Hepatocyte (in vitro differentiated cells): ENCODE data around the gene SEMA3G. TPM values are rescaled to one million over a fixed set of nuclear protein-coding genes. Genes with fewer than 3 reads are reported as not detected.

Experiments
- DNase-seq: peaks from one replicate; pipeline ENCODE4 v3.0.0-alpha.2; 2016; ENCODE audit warnings: low spot score
- H2AFZ ChIP-seq: fragments of 200-600 bp; sonication (generic); 2 replicates; pipeline ENCODE4 v1.6.0; 2016; ENCODE audit warnings: antibody characterized with exemption, mild to moderate bottlenecking
- H3K27ac ChIP-seq: fragments of 200-600 bp; sonication (generic); 2 replicates; pipeline ENCODE4 v1.5.1; 2016; ENCODE audit warnings: mild to moderate bottlenecking
- H3K27me3 ChIP-seq: fragments of 200-600 bp; sonication (generic); 2 replicates; pipeline ENCODE4 v1.6.1; 2016
- H3K36me3 ChIP-seq: fragments of 200-600 bp; sonication (generic); replicated peaks from 2 replicates; pipeline ENCODE4 v1.5.1; 2016; ENCODE audit warnings: low read depth; ENCODE audit not compliant: insufficient read depth
- H3K4me1 ChIP-seq: fragments of 200-600 bp; sonication (generic); 2 replicates; pipeline ENCODE4 v1.5.1; 2016; ENCODE audit warnings: mild to moderate bottlenecking, moderate library complexity; ENCODE audit not compliant: insufficient read depth
- H3K4me2 ChIP-seq: fragments of 200-600 bp; sonication (generic); 2 replicates; pipeline ENCODE4 v1.6.0; 2016
- H3K4me3 ChIP-seq: fragments of 200-600 bp; sonication (generic); 2 replicates; pipeline ENCODE4 v1.5.1; 2016; ENCODE audit warnings: mild to moderate bottlenecking
- H3K79me2 ChIP-seq: fragments of 200-600 bp; sonication (generic); 2 replicates; pipeline ENCODE4 v1.6.0; 2017; ENCODE audit warnings: mild to moderate bottlenecking
- H3K9me2 ChIP-seq: fragments of 200-600 bp; sonication (generic); replicated peaks from 2 replicates; pipeline ENCODE4 v1.6.0; 2017; ENCODE audit warnings: mild to moderate bottlenecking; ENCODE audit not compliant: insufficient read depth
- H3K9me3 ChIP-seq: fragments of 200-600 bp; sonication (generic); 2 replicates; pipeline ENCODE4 v1.5.1; 2016; ENCODE audit warnings: low read depth, mild to moderate bottlenecking
- H4K20me1 ChIP-seq: fragments of 200-600 bp; sonication (generic); 2 replicates; pipeline ENCODE4 v1.6.0; 2016; ENCODE audit warnings: mild to moderate bottlenecking; ENCODE audit not compliant: insufficient read depth, poor library complexity, severe bottlenecking
- CTCF ChIP-seq: fragments of 200-600 bp; sonication (generic); IDR thresholded peaks from 2 replicates; pipeline ENCODE4 v1.5.1; 2016; ENCODE audit warnings: antibody characterized with exemption, mild to moderate bottlenecking; ENCODE audit not compliant: poor library complexity
- EZH2 ChIP-seq: fragments of 200-600 bp; sonication (generic); IDR thresholded peaks from 2 replicates; pipeline ENCODE4 v1.6.1; 2016; ENCODE audit warnings: antibody characterized with exemption, mild to moderate bottlenecking, borderline replicate concordance
- EZH2phosphoT487 ChIP-seq: fragments of 200-600 bp; sonication (generic); IDR thresholded peaks from one replicate; pipeline ENCODE4 v1.6.1; 2018; ENCODE audit warnings: antibody characterized with exemption, mild to moderate bottlenecking, low read depth, moderate library complexity; ENCODE audit not compliant: unreplicated experiment, severe bottlenecking
- WGBS: methylation state at CpG from one replicate; pipeline ENCODE4 v1.1.6; 2016; ENCODE audit warnings: low lambda C conversion rate; ENCODE audit errors: missing lambda C conversion rate; 5-methylcytosine and 5-hydroxymethylcytosine counted together
- polyA plus RNA-seq: library from polyadenylated mRNA; unstranded; fragments of >200 nt; fragmentation: Nextera tagmentation; extraction: Ambion mirVana; gene quantifications from 2 replicates; pipeline ENCODE4 v1.2.1, GENCODE V29; 2016
- total RNA-seq: library from RNA; depleted of rRNA; stranded (reverse); fragments of >200 nt; gene quantifications from 2 replicates; pipeline ENCODE4 v1.2.3, GENCODE V29; 2014

Gene SEMA3G
- total and polyA plus RNA-seq, 2 experiments from 2014 or later = 0.48 to 3.8 TPM

GRCh38 chr3:52481819-52482521 is 37.1 kb upstream of the SEMA3G start:
- Histone ChIP-seq H3K9me2 (no peaks in the 10 kb centered on the region), H3K79me2 (no peaks in the 10 kb centered on the region), H3K4me3 (no peak overlapping the region), H3K27me3 (no peaks in the 10 kb centered on the region), H3K36me3 (no peaks in the 10 kb centered on the region), H3K4me1 (peaks cover 20% of the 10 kb centered on the region), H4K20me1 (no peaks in the 10 kb centered on the region), H3K4me2 (no peak overlapping the region), H3K27ac (no peak overlapping the region), H2AFZ (no peak overlapping the region), H3K9me3 (no peaks in the 10 kb centered on the region)
- no peak for DNase-seq
- TF ChIP-seq EZH2phosphoT487 (no peak), CTCF (peak; percentile 41), EZH2 (no peak)
- WGBS = 89% methylated on average over 23 of the region's 23 CpGs

- 95% methylated on average over 27 of the region's 27 CpGs for WGBS
- Histone ChIP-seq H3K4me3 (no peak overlapping the region), H3K27ac (no peak overlapping the region), H3K36me3 (no peaks in the 10 kb centered on the region), H2AFZ (no peak overlapping the region), H3K9me2 (no peaks in the 10 kb centered on the region), H3K4me2 (no peak overlapping the region), H3K9me3 (no peaks in the 10 kb centered on the region), H3K27me3 (no peaks in the 10 kb centered on the region), H3K79me2 (no peaks in the 10 kb centered on the region), H3K4me1 (peaks cover 20% of the 10 kb centered on the region), H4K20me1 (no peaks in the 10 kb centered on the region)
- DNase-seq = no peak
- TF ChIP-seq CTCF = no peak
- no peak for TF ChIP-seq EZH2
- TF ChIP-seq EZH2phosphoT487 = no peak
Observed at GRCh38 chr3:52480768-52481715, 36.1 kb upstream of the SEMA3G start.

- WGBS = 96% methylated on average over 16 of the region's 16 CpGs
Observed at GRCh38 chr3:52479877-52480575, 35.1 kb upstream of the SEMA3G start.

More at GRCh38 chr3:52479877-52480575, 35.1 kb upstream of the SEMA3G start:
- Histone ChIP-seq H3K4me1 (peaks cover 20% of the 10 kb centered on the region), H3K9me2 (no peaks in the 10 kb centered on the region), H3K36me3 (no peaks in the 10 kb centered on the region), H3K27ac (no peak overlapping the region), H3K4me2 (no peak overlapping the region), H3K9me3 (no peaks in the 10 kb centered on the region), H3K27me3 (no peaks in the 10 kb centered on the region), H4K20me1 (no peaks in the 10 kb centered on the region), H3K79me2 (no peaks in the 10 kb centered on the region), H3K4me3 (no peak overlapping the region), H2AFZ (no peak overlapping the region)
- DNase-seq = no peak
- TF ChIP-seq EZH2 (no peak), EZH2phosphoT487 (no peak), CTCF (no peak)
